ENCODE results near the gene RPS6KA1.
"Not testable (repeated sequence)": the region's sequence is repeated elsewhere in the genome, so short reads cannot be mapped to it uniquely, and the experiment has no call there.

RPS6KA1 gene

DNA sequence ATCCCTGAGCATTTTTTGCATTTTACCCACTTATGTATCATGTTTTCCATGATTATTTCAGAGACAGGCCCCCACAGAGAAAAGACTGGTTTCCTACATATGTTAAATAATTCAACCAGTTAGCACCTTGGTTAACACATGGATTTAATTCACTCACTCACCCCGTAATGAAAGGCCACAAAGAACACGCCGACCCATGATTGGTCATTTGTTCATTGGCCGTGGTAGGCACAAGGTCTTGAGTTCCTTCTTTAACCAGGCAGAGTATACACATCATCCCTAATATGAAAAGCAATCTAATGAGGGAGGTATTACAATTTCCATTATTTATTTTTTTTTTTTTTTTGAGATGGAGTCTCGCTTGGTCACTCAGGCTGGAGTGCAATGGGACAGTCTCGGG is 50.6 kb downstream of the RPS6KA1 start:
- Histone ChIP-seq H3K27me3 (ENCODE audit: low read depth, low read length) (no peaks in the 10 kb centered on the region), H3K9me3 (ENCODE audit: control insufficient read depth in 1 of 2, low read length in 2 of 2) (no peaks in the 10 kb centered on the region), H3K36me3 (ENCODE audit: control insufficient read depth in 1 of 2, insufficient read depth in 2 of 2, low read length in 2 of 2) (no peaks in the 10 kb centered on the region), H3K4me1 (ENCODE audit: control insufficient read depth in 1 of 2, insufficient read depth in 2 of 2, low read length in 2 of 2) (peaks cover 0 to 3% of the 10 kb centered on the region in 2 donors), H3K4me3 (ENCODE audit: low read depth in 1 of 2, low read length in 2 of 2) (no peak overlapping the region), H3K27ac (ENCODE audit: low read length) (no peak overlapping the region)

DNA sequence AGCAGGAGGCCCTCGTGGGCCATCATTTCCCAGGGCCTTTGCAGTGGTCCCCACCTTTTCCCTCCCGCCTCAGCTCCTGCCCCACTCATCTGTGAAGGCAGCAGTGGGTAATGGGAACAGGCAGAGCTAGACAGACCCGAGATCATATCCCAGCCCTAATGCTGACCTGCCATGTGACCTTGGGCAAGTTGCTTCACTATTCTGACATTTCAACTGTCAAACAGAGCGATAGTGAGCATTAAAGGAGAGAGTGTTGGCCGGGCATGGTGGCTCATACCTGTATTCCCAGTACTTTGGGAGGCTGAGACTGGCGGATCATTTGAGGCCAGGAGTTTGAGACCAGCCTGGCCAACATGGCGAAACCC is 51.7 kb downstream of the RPS6KA1 start:
- H3K4me1 ChIP-seq (ENCODE audit: control insufficient read depth in 1 of 2, insufficient read depth in 2 of 2, low read length in 2 of 2), result peaks cover 0 to 3% of the 10 kb centered on the region in 2 donors
- H3K27ac ChIP-seq (ENCODE audit: low read length), result no peak overlapping the region
- no peaks in the 10 kb centered on the region for H3K9me3 ChIP-seq (ENCODE audit: control insufficient read depth in 1 of 2, low read length in 2 of 2)
- H3K27me3 ChIP-seq (ENCODE audit: low read depth, low read length), result no peaks in the 10 kb centered on the region
- H3K36me3 ChIP-seq (ENCODE audit: control insufficient read depth in 1 of 2, insufficient read depth in 2 of 2, low read length in 2 of 2), result no peaks in the 10 kb centered on the region
- no peak overlapping the region for H3K4me3 ChIP-seq (ENCODE audit: low read depth in 1 of 2, low read length in 2 of 2)

DNA sequence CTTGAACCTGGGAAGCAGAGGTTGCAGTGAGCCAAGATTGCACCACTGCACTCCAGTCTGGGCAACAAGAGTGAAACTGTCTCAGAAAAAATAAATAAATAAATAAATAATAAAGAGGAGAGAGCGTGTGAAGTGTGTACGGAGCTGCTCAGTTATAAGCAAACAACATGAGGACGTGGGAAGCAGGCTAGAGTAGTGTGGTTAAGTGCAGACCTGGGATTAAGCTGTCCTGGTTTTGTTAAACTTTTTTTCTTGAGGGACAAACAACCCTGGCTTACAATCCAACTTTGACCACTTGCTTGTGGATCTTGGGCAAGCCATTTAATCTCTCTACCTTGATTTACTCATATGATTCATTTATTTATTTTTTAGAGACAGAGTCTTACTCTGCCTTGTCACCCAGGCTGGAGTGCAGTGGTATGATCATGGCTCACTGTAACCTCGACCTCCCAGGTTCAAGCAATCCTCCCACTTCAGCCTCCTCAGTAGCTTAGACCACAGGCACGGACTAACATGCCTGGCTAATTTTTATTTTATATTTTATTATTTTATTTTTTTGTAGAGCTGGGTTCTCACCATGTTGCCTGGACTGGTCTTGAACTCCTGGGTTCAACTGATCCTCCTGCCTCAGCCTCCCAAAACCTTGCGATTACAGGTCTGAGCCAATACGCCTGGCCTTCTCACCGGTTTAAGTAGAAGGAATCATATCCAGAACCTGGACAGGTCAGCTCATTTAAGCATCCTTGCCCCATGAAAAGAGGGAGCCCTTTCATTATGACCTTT is 52.7 kb downstream of the RPS6KA1 start:
- Histone ChIP-seq H3K4me1 (ENCODE audit: control insufficient read depth in 1 of 2, insufficient read depth in 2 of 2, low read length in 2 of 2) (peaks cover 0 to 3% of the 10 kb centered on the region in 2 donors), H3K9me3 (ENCODE audit: control insufficient read depth in 1 of 2, low read length in 2 of 2) (no peaks in the 10 kb centered on the region), H3K27ac (ENCODE audit: low read length) (no peak overlapping the region), H3K27me3 (ENCODE audit: low read depth, low read length) (no peaks in the 10 kb centered on the region), H3K36me3 (ENCODE audit: control insufficient read depth in 1 of 2, insufficient read depth in 2 of 2, low read length in 2 of 2) (no peaks in the 10 kb centered on the region), H3K4me3 (ENCODE audit: low read depth in 1 of 2, low read length in 2 of 2) (no peak overlapping the region)

DNA sequence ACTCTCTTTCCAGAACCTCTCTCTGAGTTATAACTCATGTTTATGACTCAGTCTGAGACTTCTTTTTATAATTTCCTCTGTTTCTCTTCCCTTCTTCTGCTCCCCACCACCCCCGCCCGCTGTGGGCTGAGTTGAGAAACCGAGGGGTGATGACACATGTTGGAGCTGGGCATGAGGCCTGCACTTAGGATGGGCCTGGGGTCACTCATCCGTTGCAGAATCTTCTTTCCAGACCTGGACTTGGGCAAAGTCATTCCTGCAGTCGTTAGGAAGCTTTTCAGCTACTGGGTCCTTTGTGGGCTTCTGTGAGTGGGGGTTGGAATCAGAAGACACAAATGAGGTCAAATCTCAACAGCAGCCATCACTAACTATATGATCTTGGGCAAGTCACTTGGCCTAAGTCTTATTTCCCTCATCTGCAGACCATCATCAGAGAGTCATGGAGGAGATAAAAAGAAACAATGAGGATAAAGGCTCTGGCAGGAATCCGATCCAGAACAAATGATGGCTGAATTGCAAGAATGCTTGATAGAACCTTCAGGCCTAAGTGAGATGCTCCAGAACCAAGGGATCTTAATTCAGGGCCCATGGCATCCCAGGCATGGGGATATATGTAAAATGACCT is 53.4 kb downstream of the RPS6KA1 start:
- Histone ChIP-seq H3K4me3 (ENCODE audit: low read depth in 1 of 2, low read length in 2 of 2) (no peak overlapping the region), H3K36me3 (ENCODE audit: control insufficient read depth in 1 of 2, insufficient read depth in 2 of 2, low read length in 2 of 2) (no peaks in the 10 kb centered on the region), H3K27ac (ENCODE audit: low read length) (no peak overlapping the region), H3K4me1 (ENCODE audit: control insufficient read depth in 1 of 2, insufficient read depth in 2 of 2, low read length in 2 of 2) (peaks cover 0 to 3% of the 10 kb centered on the region in 2 donors), H3K27me3 (ENCODE audit: low read depth, low read length) (no peaks in the 10 kb centered on the region), H3K9me3 (ENCODE audit: control insufficient read depth in 1 of 2, low read length in 2 of 2) (no peaks in the 10 kb centered on the region)

DNA sequence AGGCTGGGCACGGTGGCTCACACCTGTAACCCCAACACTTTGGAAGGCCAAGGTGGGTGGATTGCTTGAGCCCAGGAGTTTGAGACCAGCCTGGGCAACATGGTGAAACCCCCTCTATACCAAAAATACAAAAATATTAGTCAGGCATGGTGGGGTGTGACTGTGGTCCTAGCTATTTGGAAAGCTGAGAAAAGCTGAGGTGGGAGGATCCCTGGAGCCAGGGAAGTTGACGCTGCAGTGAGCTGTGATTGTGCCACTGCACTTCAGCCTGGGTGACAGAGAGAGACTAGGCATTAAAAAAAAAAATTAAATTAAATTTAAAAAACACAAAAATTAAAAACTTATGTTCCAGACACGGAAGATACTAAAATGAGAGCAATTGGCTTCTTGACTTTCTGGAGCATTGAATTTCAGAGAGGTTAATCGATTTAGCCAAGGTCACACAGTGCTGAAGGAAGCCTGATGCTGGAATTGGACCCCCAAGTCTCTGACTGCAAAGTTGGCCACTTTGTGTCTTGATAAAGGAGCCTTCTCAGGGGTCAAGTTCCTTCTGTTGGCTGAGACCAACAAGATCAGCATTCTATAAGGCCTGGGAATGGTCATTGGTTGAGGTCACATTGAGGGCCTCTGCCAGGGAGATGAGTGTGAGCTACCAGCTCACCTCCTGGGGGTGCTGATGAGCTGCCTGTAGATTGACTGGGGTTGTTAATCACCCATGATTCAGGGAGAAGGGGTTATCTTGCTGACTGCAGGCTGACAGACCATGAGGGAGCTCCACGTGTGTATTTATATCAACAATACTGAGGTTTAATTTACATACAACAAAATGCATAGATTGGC is 54.3 kb downstream of the RPS6KA1 start:
- Histone ChIP-seq H3K4me3 (ENCODE audit: low read depth in 1 of 2, low read length in 2 of 2) (no peak overlapping the region), H3K27me3 (ENCODE audit: low read depth, low read length) (no peaks in the 10 kb centered on the region), H3K27ac (ENCODE audit: low read length) (no peak overlapping the region), H3K9me3 (ENCODE audit: control insufficient read depth in 1 of 2, low read length in 2 of 2) (peaks cover 0 to 3% of the 10 kb centered on the region in 2 donors), H3K36me3 (ENCODE audit: control insufficient read depth in 1 of 2, insufficient read depth in 2 of 2, low read length in 2 of 2) (no peaks in the 10 kb centered on the region), H3K4me1 (ENCODE audit: control insufficient read depth in 1 of 2, insufficient read depth in 2 of 2, low read length in 2 of 2) (peaks cover 0 to 3% of the 10 kb centered on the region in 2 donors)

DNA sequence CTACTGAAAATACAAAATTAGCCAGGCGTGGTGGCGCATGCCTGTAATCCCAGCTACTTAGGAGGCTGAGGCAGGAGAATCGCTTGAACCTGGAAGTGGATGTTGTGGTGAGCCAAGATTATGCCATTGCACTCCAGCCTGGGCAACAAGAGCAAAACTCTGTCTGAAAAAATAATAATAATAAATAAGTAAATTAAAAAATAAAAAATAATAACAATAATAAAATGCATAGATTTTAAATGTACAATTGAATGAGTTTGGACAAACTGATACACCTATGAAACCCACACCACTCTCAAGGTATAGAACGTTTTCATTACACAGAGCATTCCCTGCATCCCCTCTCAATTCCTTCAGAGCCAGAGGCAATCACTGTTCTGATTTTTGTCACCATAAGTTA is 55.0 kb downstream of the RPS6KA1 start:
- H3K4me3 ChIP-seq (ENCODE audit: low read depth in 1 of 2, low read length in 2 of 2); H3K27ac ChIP-seq (ENCODE audit: low read length); H3K36me3 ChIP-seq (ENCODE audit: control insufficient read depth in 1 of 2, insufficient read depth in 2 of 2, low read length in 2 of 2); H3K4me1 ChIP-seq (ENCODE audit: control insufficient read depth in 1 of 2, insufficient read depth in 2 of 2, low read length in 2 of 2); H3K27me3 ChIP-seq (ENCODE audit: low read depth, low read length); H3K9me3 ChIP-seq (ENCODE audit: control insufficient read depth in 1 of 2, low read length in 2 of 2): not testable (repeated sequence)

DNA sequence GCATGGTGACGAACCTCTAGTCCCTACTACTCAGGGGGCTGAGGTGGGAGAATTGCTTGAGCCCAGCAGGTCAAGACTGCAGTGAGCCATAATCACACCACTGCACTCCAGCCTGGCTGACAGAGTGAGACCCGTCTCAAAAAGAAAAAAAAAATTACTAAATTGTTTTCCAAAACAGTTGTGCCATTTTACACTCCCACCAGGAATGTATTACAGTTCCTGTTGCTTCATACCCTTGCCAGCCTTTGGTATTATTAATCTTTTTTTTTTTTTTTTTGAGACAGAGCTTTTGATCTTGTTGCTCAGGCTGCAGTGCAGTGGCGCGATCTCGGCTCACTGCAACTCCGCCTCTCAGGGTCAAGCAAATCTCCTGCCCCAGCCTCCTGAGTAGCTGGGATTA is 55.9 kb downstream of the RPS6KA1 start:
- H3K27me3 ChIP-seq (ENCODE audit: low read depth, low read length), result no peaks in the 10 kb centered on the region
- H3K4me3 ChIP-seq (ENCODE audit: low read depth in 1 of 2, low read length in 2 of 2), result no peak overlapping the region
- no peak overlapping the region for H3K27ac ChIP-seq (ENCODE audit: low read length)
- no peaks in the 10 kb centered on the region for H3K36me3 ChIP-seq (ENCODE audit: control insufficient read depth in 1 of 2, insufficient read depth in 2 of 2, low read length in 2 of 2)
- peaks cover 0 to 3% of the 10 kb centered on the region in 2 donors for H3K4me1 ChIP-seq (ENCODE audit: control insufficient read depth in 1 of 2, insufficient read depth in 2 of 2, low read length in 2 of 2)
- peaks cover 0 to 3% of the 10 kb centered on the region in 2 donors for H3K9me3 ChIP-seq (ENCODE audit: control insufficient read depth in 1 of 2, low read length in 2 of 2)

DNA sequence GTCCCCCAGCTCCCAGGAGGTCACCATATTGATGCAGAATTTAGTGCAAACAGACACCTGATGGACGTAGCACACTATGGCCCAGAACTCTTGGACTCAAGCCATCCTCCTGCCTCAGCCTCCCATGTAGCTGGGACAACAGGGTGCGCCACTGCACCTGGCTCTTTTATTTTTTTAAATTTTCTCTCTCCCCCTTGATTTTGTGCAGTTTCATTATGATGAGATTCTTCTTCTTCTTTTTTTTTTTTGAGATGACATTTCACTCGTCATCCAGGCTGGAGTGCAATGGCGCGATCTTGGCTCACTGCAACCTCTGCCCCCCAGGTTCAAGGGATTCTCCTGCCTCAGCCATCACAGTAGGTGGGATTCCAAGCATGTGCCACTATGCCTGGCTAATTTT is 63.8 kb downstream of the RPS6KA1 start:
- Histone ChIP-seq H3K27ac (ENCODE audit: low read length) (no peak overlapping the region), H3K27me3 (ENCODE audit: low read depth, low read length) (no peaks in the 10 kb centered on the region), H3K36me3 (ENCODE audit: control insufficient read depth in 1 of 2, insufficient read depth in 2 of 2, low read length in 2 of 2) (no peaks in the 10 kb centered on the region), H3K4me3 (ENCODE audit: low read depth in 1 of 2, low read length in 2 of 2) (no peak overlapping the region), H3K4me1 (ENCODE audit: control insufficient read depth in 1 of 2, insufficient read depth in 2 of 2, low read length in 2 of 2) (no peaks in the 10 kb centered on the region), H3K9me3 (ENCODE audit: control insufficient read depth in 1 of 2, low read length in 2 of 2) (peaks cover 0 to 3% of the 10 kb centered on the region in 2 donors)

DNA sequence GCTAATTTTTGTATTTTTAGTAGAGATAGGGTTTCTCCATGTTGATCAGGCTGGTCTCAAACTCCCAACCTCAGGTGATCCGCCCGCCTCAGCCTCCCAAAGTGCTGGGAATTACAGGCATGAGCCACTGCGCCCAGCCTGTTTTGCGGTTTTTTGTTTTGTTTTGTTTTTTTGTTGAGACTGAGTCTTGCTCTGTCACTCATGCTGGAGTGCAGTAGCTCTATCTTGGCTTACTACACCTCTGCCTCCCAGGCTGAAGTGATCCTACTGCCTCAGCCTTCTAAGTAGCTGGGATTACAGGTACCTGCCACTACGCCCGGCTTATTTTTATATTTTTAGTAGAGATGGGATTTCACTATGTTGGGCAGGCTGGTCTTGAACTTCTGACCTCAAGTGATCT is 65.0 kb downstream of the RPS6KA1 start:
- H3K27me3 ChIP-seq (ENCODE audit: low read depth, low read length); H3K27ac ChIP-seq (ENCODE audit: low read length); H3K4me3 ChIP-seq (ENCODE audit: low read depth in 1 of 2, low read length in 2 of 2); H3K9me3 ChIP-seq (ENCODE audit: control insufficient read depth in 1 of 2, low read length in 2 of 2); H3K36me3 ChIP-seq (ENCODE audit: control insufficient read depth in 1 of 2, insufficient read depth in 2 of 2, low read length in 2 of 2); H3K4me1 ChIP-seq (ENCODE audit: control insufficient read depth in 1 of 2, insufficient read depth in 2 of 2, low read length in 2 of 2): not testable (repeated sequence)

DNA sequence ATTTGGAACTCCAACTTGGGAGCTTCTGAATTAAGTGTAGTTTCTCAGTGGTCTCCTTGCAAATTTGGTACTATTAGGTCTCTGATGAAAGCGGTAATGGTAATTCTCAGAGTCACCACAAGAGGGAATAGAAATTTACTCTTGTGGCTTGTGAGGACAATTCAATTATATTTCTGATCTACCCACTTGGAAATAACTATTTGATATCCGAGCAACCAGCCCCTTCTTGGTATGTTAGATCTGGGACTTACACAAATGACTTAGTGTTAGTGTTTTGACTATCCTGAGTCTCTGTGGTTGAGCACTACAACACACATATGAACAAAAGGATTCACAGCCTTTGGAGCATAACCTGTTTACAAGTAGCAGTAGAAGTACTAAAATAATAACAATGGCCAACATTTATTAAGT is 68.1 kb downstream of the RPS6KA1 start:
- Histone ChIP-seq H3K27me3 (ENCODE audit: low read depth, low read length) (no peaks in the 10 kb centered on the region), H3K4me1 (ENCODE audit: control insufficient read depth in 1 of 2, insufficient read depth in 2 of 2, low read length in 2 of 2) (peaks cover 0 to 3% of the 10 kb centered on the region in 2 donors), H3K9me3 (ENCODE audit: control insufficient read depth in 1 of 2, low read length in 2 of 2) (no peaks in the 10 kb centered on the region), H3K4me3 (ENCODE audit: low read depth in 1 of 2, low read length in 2 of 2) (no peak overlapping the region), H3K27ac (ENCODE audit: low read length) (no peak overlapping the region), H3K36me3 (ENCODE audit: control insufficient read depth in 1 of 2, insufficient read depth in 2 of 2, low read length in 2 of 2) (no peaks in the 10 kb centered on the region)

DNA sequence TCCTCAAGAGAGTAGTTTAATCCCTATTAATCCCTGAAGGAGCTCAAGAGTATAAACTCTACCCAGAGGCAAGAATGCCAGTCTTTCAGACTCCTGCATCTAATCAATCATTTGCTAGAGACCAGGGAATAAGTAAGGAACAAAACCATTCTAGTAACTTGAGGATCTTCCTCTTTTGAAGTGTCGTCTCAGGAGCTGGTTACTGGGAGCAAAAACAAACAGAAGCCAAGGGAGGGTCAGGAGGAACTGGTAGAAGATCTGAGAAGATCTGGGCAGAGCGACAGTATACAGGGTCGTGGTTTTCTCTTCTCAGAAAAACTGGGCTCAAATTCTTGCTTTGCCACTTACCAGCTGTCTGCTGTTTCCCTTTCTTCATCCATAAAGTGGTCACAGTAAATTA is 69.3 kb downstream of the RPS6KA1 start:
- Histone ChIP-seq H3K27me3 (ENCODE audit: low read depth, low read length) (no peaks in the 10 kb centered on the region), H3K27ac (ENCODE audit: low read length) (no peak overlapping the region), H3K9me3 (ENCODE audit: control insufficient read depth in 1 of 2, low read length in 2 of 2) (no peaks in the 10 kb centered on the region), H3K4me3 (ENCODE audit: low read depth in 1 of 2, low read length in 2 of 2) (no peak overlapping the region), H3K36me3 (ENCODE audit: control insufficient read depth in 1 of 2, insufficient read depth in 2 of 2, low read length in 2 of 2) (no peaks in the 10 kb centered on the region), H3K4me1 (ENCODE audit: control insufficient read depth in 1 of 2, insufficient read depth in 2 of 2, low read length in 2 of 2) (peaks cover 0 to 3% of the 10 kb centered on the region in 2 donors)

All from muscle layer of duodenum (tissue), 2 donors.